ENCODE data around the gene IFI27L1. TPM values are rescaled to one million over a fixed set of nuclear protein-coding genes. Genes with fewer than 3 reads are reported as not detected.

The IFI27L1 gene
- total RNA-seq, 1 experiment from 2014 or later: 19.6 TPM

DNA sequence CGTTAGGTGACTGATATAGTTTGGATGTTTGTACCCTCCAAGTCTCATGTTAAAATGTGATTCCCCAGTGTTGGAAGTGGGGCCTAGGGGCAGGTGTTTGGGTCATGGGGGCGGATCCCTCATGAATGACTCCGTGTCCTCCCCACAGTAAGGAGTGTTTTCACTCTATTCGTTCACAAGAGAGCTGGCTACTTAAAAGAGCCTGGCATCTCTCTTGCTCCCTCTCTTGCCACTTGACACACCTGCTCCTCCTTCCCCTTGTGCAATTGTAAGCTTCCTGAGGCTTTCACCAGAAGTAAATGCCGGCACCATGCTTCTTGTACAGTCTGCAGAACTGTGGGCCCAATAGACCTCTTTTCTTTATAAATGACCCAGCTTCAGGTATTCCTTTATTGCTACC, 45.7 kb downstream of the IFI27L1 start:
- in situ Hi-C loops (cut with HindIII; ENCODE audit: low pct_unique_long_range_greater_than_20kb, low sequenced_read_pairs): no loop called here
- CTCF ChIA-PET: interaction anchor here (0.6 kb wide), 1 partner anchor 149 kb away, joined by 3 read pairs; no protein-coding TSS in a partner anchor

DNA sequence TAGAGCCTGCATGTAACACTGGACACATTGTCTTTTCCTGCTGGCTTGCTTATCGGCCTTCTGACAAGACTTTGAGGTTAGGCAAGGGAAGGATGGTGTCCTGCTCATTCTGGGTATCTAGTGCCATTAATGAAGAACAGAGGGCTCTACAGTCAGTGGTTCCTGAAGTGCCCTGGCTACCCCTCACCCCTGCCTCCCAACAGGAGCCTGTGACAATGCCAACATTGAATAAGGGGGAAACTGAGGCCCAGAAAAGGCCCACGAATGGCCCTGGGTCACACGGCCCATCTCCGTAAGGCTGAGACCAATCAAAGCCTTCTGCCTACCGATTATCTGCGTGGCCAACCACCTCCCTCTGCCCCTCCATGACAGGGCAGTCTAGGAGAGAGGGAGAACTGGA, 46.2 kb downstream of the IFI27L1 start:
- CTCF ChIA-PET: no interaction called here
- no peak for DNase-seq (ENCODE audit: low read depth, low spot score)
- POLR2A ChIA-PET: no interaction called here

More for the DNA sequence above, 45.7 kb downstream of the IFI27L1 start:
- Histone ChIP-seq H3K27ac (ENCODE audit: low read length) (no peak overlapping the region), H3K27me3 (ENCODE audit: control insufficient read depth, insufficient read depth, low read length) (no peaks in the 10 kb centered on the region), H3K36me3 (ENCODE audit: control insufficient read depth, insufficient read depth, low read length) (no peaks in the 10 kb centered on the region), H3K9me3 (ENCODE audit: control insufficient read depth, insufficient read depth, low read depth, low read length) (no peaks in the 10 kb centered on the region), H3K4me1 (ENCODE audit: control insufficient read depth, insufficient read depth, low read length) (peaks cover 4% of the 10 kb centered on the region), H3K4me3 (ENCODE audit: low read depth in 2 of 2, low read length in 2 of 2) (no peak overlapping the region)
- ATAC-seq (no peak), DNase-seq (ENCODE audit: low read depth, low spot score) (no peak)
- TF ChIP-seq POLR2AphosphoS5 (IDR thresholded peaks at IDR 0.05; ENCODE audit: low read depth, low read length): no peak
- TF ChIP-seq, protein P1, sequence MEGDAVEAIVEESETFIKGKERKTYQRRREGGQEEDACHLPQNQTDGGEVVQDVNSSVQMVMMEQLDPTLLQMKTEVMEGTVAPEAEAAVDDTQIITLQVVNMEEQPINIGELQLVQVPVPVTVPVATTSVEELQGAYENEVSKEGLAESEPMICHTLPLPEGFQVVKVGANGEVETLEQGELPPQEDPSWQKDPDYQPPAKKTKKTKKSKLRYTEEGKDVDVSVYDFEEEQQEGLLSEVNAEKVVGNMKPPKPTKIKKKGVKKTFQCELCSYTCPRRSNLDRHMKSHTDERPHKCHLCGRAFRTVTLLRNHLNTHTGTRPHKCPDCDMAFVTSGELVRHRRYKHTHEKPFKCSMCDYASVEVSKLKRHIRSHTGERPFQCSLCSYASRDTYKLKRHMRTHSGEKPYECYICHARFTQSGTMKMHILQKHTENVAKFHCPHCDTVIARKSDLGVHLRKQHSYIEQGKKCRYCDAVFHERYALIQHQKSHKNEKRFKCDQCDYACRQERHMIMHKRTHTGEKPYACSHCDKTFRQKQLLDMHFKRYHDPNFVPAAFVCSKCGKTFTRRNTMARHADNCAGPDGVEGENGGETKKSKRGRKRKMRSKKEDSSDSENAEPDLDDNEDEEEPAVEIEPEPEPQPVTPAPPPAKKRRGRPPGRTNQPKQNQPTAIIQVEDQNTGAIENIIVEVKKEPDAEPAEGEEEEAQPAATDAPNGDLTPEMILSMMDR (IDR thresholded peaks at IDR 0.05): no peak
- TF ChIP-seq TCF7L2 (IDR thresholded peaks at IDR 0.05; ENCODE audit: low read depth, low read length): no peak
- TF ChIP-seq, protein P2, sequence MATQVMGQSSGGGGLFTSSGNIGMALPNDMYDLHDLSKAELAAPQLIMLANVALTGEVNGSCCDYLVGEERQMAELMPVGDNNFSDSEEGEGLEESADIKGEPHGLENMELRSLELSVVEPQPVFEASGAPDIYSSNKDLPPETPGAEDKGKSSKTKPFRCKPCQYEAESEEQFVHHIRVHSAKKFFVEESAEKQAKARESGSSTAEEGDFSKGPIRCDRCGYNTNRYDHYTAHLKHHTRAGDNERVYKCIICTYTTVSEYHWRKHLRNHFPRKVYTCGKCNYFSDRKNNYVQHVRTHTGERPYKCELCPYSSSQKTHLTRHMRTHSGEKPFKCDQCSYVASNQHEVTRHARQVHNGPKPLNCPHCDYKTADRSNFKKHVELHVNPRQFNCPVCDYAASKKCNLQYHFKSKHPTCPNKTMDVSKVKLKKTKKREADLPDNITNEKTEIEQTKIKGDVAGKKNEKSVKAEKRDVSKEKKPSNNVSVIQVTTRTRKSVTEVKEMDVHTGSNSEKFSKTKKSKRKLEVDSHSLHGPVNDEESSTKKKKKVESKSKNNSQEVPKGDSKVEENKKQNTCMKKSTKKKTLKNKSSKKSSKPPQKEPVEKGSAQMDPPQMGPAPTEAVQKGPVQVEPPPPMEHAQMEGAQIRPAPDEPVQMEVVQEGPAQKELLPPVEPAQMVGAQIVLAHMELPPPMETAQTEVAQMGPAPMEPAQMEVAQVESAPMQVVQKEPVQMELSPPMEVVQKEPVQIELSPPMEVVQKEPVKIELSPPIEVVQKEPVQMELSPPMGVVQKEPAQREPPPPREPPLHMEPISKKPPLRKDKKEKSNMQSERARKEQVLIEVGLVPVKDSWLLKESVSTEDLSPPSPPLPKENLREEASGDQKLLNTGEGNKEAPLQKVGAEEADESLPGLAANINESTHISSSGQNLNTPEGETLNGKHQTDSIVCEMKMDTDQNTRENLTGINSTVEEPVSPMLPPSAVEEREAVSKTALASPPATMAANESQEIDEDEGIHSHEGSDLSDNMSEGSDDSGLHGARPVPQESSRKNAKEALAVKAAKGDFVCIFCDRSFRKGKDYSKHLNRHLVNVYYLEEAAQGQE (IDR thresholded peaks at IDR 0.05; ENCODE audit: insufficient read depth in 1 of 2, low read depth in 2 of 2, low read length in 1 of 2): no peak
- TF ChIP-seq SIN3A (IDR thresholded peaks at IDR 0.05; ENCODE audit: borderline replicate concordance, insufficient read depth, low read depth, low read length): no peak
- intact Hi-C loops (cut with micrococcal nuclease; ENCODE audit: unreplicated experiment): no loop called here
- POLR2A ChIA-PET: no interaction called here
- no TSS peak for BruUV-seq (replicated peaks)

More for the DNA sequence above, 46.2 kb downstream of the IFI27L1 start:
- in situ Hi-C loops (cut with HindIII; ENCODE audit: low pct_unique_long_range_greater_than_20kb, low sequenced_read_pairs): no loop called here
- no TSS peak for BruUV-seq (replicated peaks)
- intact Hi-C loops (cut with micrococcal nuclease; ENCODE audit: unreplicated experiment): no loop called here
- H3K4me1 ChIP-seq (ENCODE audit: control insufficient read depth, insufficient read depth, low read length): peaks cover 4% of the 10 kb centered on the region
- H3K36me3 ChIP-seq (ENCODE audit: control insufficient read depth, insufficient read depth, low read length): no peaks in the 10 kb centered on the region
- no peaks in the 10 kb centered on the region for H3K9me3 ChIP-seq (ENCODE audit: control insufficient read depth, insufficient read depth, low read depth, low read length)
- ATAC-seq: no peak
- H3K27me3 ChIP-seq (ENCODE audit: control insufficient read depth, insufficient read depth, low read length): no peaks in the 10 kb centered on the region
- TF ChIP-seq, protein P2 (IDR thresholded peaks at IDR 0.05; ENCODE audit: insufficient read depth in 1 of 2, low read depth in 2 of 2, low read length in 1 of 2): no peak
- TF ChIP-seq TCF7L2 (IDR thresholded peaks at IDR 0.05; ENCODE audit: low read depth, low read length): no peak
- no peak for TF ChIP-seq POLR2AphosphoS5 (IDR thresholded peaks at IDR 0.05; ENCODE audit: low read depth, low read length)
- no peak for TF ChIP-seq SIN3A (IDR thresholded peaks at IDR 0.05; ENCODE audit: borderline replicate concordance, insufficient read depth, low read depth, low read length)
- TF ChIP-seq, protein P1 (IDR thresholded peaks at IDR 0.05): no peak
- H3K27ac ChIP-seq (ENCODE audit: low read length): no peak overlapping the region
- H3K4me3 ChIP-seq (ENCODE audit: low read depth in 2 of 2, low read length in 2 of 2): no peak overlapping the region

Data from Panc1 (cell line).